K562 (cell line): ENCODE data around the gene OPRL1. TPM values are rescaled to one million over a fixed set of nuclear protein-coding genes. Genes with fewer than 3 reads are reported as not detected.

Source experiments
- ATAC-seq: fragments of 200-7000 bp; cut with Tn5 transposase; 3 replicates; pipeline ENCODE4 v1.9.1; 2020; ENCODE audit warnings: moderate library complexity
- BruUV-seq: library from RNA; stranded (reverse); fragments of 400-500 nt; replicated peaks from 2 replicates; lab custom pipeline; 2021; lab: Mats Ljungman, UMichigan
- CTCF ChIA-PET: fragments of 300-600 bp; formaldehyde crosslinking; extraction: SDS; loops from one replicate; lab custom pipeline; 2021; ENCODE audit warnings: low intra/inter-chr PET ratio; lab: Yijun Ruan, JAX
- POLR2A ChIA-PET: fragments of 300-600, 350-650 bp; sonication (Branson Sonifier 250); formaldehyde crosslinking; extraction: SDS; loops from one replicate; lab custom pipeline; 2021; ENCODE audit warnings: antibody characterized with exemption, inconsistent platforms; lab: Yijun Ruan, JAX
- DNase-seq, 4 experiments: peaks; one replicate each; pipeline versions ENCODE4 v3.0.0 to v3.0.0-alpha.2; 2011 to 2018; ENCODE audit warnings: low spot score in 3 of 4, mixed read lengths in 3 of 4; ENCODE audit errors: extremely low read depth in 1 of 4
- FAIRE-seq: peaks from 2 replicates; lab custom pipeline; 2011; peaks lifted over from hg19 to GRCh38; lab: Jason Lieb, UNC
- H2AFZ ChIP-seq: 2 replicates; pipeline ENCODE4 v1.6.0; 2011; ENCODE audit warnings: low read depth, low read length, control low read depth, inconsistent platforms
- H3K27ac ChIP-seq: fragments of 200-600 bp; 3 replicates; pipeline ENCODE4 v1.8.0; 2011; ENCODE audit warnings: low read depth, mild to moderate bottlenecking, control low read depth, inconsistent platforms, low read length, moderate library complexity, mixed read lengths; ENCODE audit errors: extremely low read depth
- H3K27me3 ChIP-seq, 2 experiments: fragments of 300-600 bp in 1 of 2; 2 replicates in 1 of 2; 3 replicates in 1 of 2; pipeline versions ENCODE4 v1.6.0 to v1.8.0; 2011; ENCODE audit warnings: inconsistent platforms in 2 of 2, low read length in 2 of 2, mild to moderate bottlenecking in 1 of 2, mixed read lengths in 1 of 2, moderate library complexity in 1 of 2; ENCODE audit not compliant: control insufficient read depth in 2 of 2, insufficient read depth in 2 of 2
- H3K36me3 ChIP-seq: fragments of 300-600 bp; 3 replicates; pipeline ENCODE4 v1.8.0; 2011; ENCODE audit warnings: mild to moderate bottlenecking, low read length, inconsistent platforms; ENCODE audit not compliant: control insufficient read depth, insufficient read depth
- H3K4me1 ChIP-seq, 2 experiments: fragments of 200-600 bp in 1 of 2; replicated peaks in 1 of 2; 2 replicates in 1 of 2; 3 replicates in 1 of 2; pipeline versions ENCODE4 v1.5.1 to v1.8.0; 2011; ENCODE audit warnings: inconsistent platforms in 2 of 2, low read length in 2 of 2, mild to moderate bottlenecking in 1 of 2, mixed read lengths in 1 of 2, moderate library complexity in 1 of 2; ENCODE audit not compliant: control insufficient read depth in 2 of 2, insufficient read depth in 2 of 2
- H3K4me2 ChIP-seq: 2 replicates; pipeline ENCODE4 v1.6.1; 2011; ENCODE audit warnings: low read length, control low read depth, inconsistent platforms, mixed read lengths; ENCODE audit not compliant: insufficient read depth
- H3K4me3 ChIP-seq: fragments of 200-600 bp; sonication (generic), shearing (Covaris generic); 2 replicates; pipeline ENCODE4 v1.5.1; 2016; ENCODE audit warnings: control low read depth, inconsistent platforms
- H3K79me2 ChIP-seq: fragments of 200-600 bp; 3 replicates; pipeline ENCODE4 v1.8.0; 2011; ENCODE audit warnings: low read length, inconsistent platforms; ENCODE audit not compliant: control insufficient read depth, insufficient read depth
- H3K9ac ChIP-seq, 2 experiments: 2 replicates each; pipeline versions ENCODE4 v1.6.0 to v1.6.1; 2011; ENCODE audit warnings: low read depth in 2 of 2, low read length in 2 of 2, control low read depth in 1 of 2, inconsistent platforms in 1 of 2, mild to moderate bottlenecking in 1 of 2, mixed read lengths in 1 of 2; ENCODE audit not compliant: insufficient read depth in 1 of 2
- H3K9me1 ChIP-seq: one replicate; pipeline ENCODE4 v1.6.0; 2011; ENCODE audit warnings: inconsistent platforms, mild to moderate bottlenecking, low read length, moderate library complexity; ENCODE audit not compliant: control insufficient read depth, insufficient read depth
- H3K9me3 ChIP-seq: replicated peaks from 2 replicates; pipeline ENCODE4 v1.5.1; 2011; ENCODE audit warnings: low read depth, low read length, inconsistent platforms; ENCODE audit not compliant: control insufficient read depth, insufficient read depth
- H4K20me1 ChIP-seq: replicated peaks from 2 replicates; pipeline ENCODE4 v1.6.1; 2011; ENCODE audit warnings: low read length, inconsistent platforms, mixed read lengths; ENCODE audit not compliant: control insufficient read depth, insufficient read depth
- ATF4 ChIP-seq: fragments of 450-650 bp; formaldehyde crosslinking; IDR thresholded peaks from 2 replicates; pipeline ENCODE4 v1.4.0; 2022; ENCODE audit warnings: mild to moderate bottlenecking, moderate library complexity
- ELF1 ChIP-seq: fragments of 200-800 bp; sonication (Bioruptor generic); IDR thresholded peaks from 2 replicates; pipeline ENCODE4 v1.6.1; 2016; ENCODE audit warnings: missing genetic modification characterization, missing compliant biosample characterization
- GABPB2 ChIP-seq: fragments of 250-450 bp; sonication (Bioruptor Pico); conservative IDR thresholded peaks from 2 replicates; pipeline ENCODE4 v1.5.1; 2021; ENCODE audit warnings: mild to moderate bottlenecking
- JUND ChIP-seq, 2 experiments: IDR thresholded peaks; 2 replicates in 1 of 2; 3 replicates in 1 of 2; pipeline ENCODE4 v1.6.1; 2011; ENCODE audit warnings: borderline replicate concordance in 2 of 2, low read depth in 2 of 2, low read length in 2 of 2, improper control_type of control experiment in 1 of 2, missing biosample characterization in 1 of 2, missing genetic modification characterization in 1 of 2, missing genetic modification reagents in 1 of 2
- KHSRP ChIP-seq: fragments of 450-650 bp; IDR thresholded peaks from 2 replicates; pipeline ENCODE4 v1.6.1; 2017
- NR2C2 ChIP-seq, 2 experiments: fragments of 200-800 bp in 1 of 2; sonication (Bioruptor generic) in 1 of 2; sonication (generic) in 1 of 2; formaldehyde crosslinking in 1 of 2; IDR thresholded peaks; 2 replicates each; pipeline versions ENCODE4 v1.6.1 to v1.8.0; 2016 to 2022; ENCODE audit warnings: mild to moderate bottlenecking in 1 of 2, missing compliant biosample characterization in 1 of 2, missing genetic modification characterization in 1 of 2, missing genetic modification reagents in 1 of 2
- SMARCC2 ChIP-seq: fragments of 450-650 bp; IDR thresholded peaks from 2 replicates; pipeline ENCODE4 v1.6.1; 2017; ENCODE audit warnings: antibody characterized with exemption, moderate library complexity, mild to moderate bottlenecking, low read depth
- STAT5B ChIP-seq: fragments of 250-450 bp; sonication (Bioruptor Pico); IDR thresholded peaks from 2 replicates; pipeline ENCODE4 v1.8.0; 2021; ENCODE audit warnings: mild to moderate bottlenecking, inconsistent platforms
- TOE1 ChIP-seq, 2 experiments: fragments of 450-650 bp in 1 of 2; sonication (generic) in 1 of 2; formaldehyde crosslinking in 1 of 2; IDR thresholded peaks; 2 replicates each; pipeline versions ENCODE4 v1.7.1 to v1.8.0; 2016 to 2022; ENCODE audit warnings: borderline replicate concordance in 2 of 2, mild to moderate bottlenecking in 2 of 2, antibody characterized with exemption in 1 of 2, inconsistent platforms in 1 of 2, low read depth in 1 of 2, missing genetic modification reagents in 1 of 2, moderate library complexity in 1 of 2
- ZNF830 ChIP-seq: fragments of 250-450 bp; sonication (Bioruptor Pico); IDR thresholded peaks from 2 replicates; pipeline ENCODE4 v1.5.0; 2021; ENCODE audit warnings: mild to moderate bottlenecking
- WGBS: fragments of 100-300 bp; shearing (Covaris generic); methylation state at CpG from one replicate; pipeline ENCODE4 v1.1.6; 2016; ENCODE audit warnings: low coverage, mixed read lengths; ENCODE audit not compliant: insufficient coverage; ENCODE audit errors: missing lambda C conversion rate; 5-methylcytosine and 5-hydroxymethylcytosine counted together
- in situ Hi-C: fragments of 300-500 bp; cut with MboI; formaldehyde crosslinking; loops from 4 replicates; pipeline ENCODE4 v1.15.0; 2018; ENCODE audit warnings: inconsistent platforms, mixed read lengths
- intact Hi-C: fragments of 100-400 bp; cut with micrococcal nuclease; formaldehyde crosslinking; loops from 2 replicates; pipeline ENCODE4 v1.14.2; 2022
- polyA plus RNA-seq, 8 experiments: library from polyadenylated mRNA; depleted of rRNA in 4 of 8; stranded (reverse) in 5 of 8; unstranded in 3 of 8; fragments of >200 nt; fragmentation: Nextera tagmentation in 2 of 8; fragmentation: Illumina TruSeq in 1 of 8; extraction: Ambion mirVana in 2 of 8; extraction: Trizol in 1 of 8; gene quantifications; 2 replicates each; pipeline versions ENCODE4 v1.2.1 to v1.2.3, GENCODE V29; 2011 to 2014; ENCODE audit warnings: inconsistent platforms in 1 of 8, missing spikeins in 1 of 8
- total RNA-seq, 7 experiments: library from RNA; depleted of rRNA in 6 of 7; stranded (reverse); fragments of >200 nt in 6 of 7; fragmentation: Illumina TruSeq in 2 of 7; extraction: Trizol in 2 of 7; gene quantifications; 2 replicates each; pipeline versions ENCODE4 v1.2.1 to v1.2.3, GENCODE V29; 2011 to 2021; ENCODE audit warnings: low replicate concordance in 1 of 7
- TF ChIP-seq, protein P1 (sequence below): fragments of 450-650 bp; IDR thresholded peaks from 2 replicates; pipeline ENCODE4 v1.6.1; 2016; ENCODE audit warnings: low read depth, mild to moderate bottlenecking, moderate library complexity

The OPRL1 gene
- total and polyA plus RNA-seq, 9 of the 15 experiments (the other 6 are each of a cell fraction or from before 2014, with no cell fraction given), result 0.06 to 0.33 (median 0.11) TPM; not detected in 2

DNA sequence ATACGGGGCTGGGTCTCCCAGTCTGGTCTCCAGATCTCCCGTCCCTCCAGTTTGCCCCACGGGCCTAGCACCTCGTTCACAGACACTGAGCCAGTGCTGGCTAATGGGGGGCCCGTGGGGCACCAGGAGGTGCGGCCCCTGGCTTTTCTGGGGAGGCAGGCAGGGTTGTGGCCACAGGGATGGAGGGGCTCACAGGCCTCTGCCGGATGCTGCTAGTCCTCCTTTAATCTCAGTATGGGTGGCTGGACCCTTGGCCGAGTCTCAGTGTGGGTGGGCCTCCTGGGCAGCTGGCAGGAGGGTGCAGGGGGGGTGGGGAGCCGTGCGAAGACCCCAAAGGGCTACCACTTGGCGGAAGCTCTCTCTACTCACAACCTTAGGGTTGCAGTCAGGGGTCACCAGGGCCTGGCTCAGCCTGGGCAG lies 28.8 kb upstream of the OPRL1 start:
- Histone ChIP-seq H3K9ac (peak overlapping the region; percentile 68 to 88; a peak in 3 of 4 replicates), H3K4me3 (no peak overlapping the region), H3K36me3 (peaks cover 12% of the 10 kb centered on the region; the same call in 1 of the 3 replicates), H2AFZ (peak overlapping the region; percentile 92), H3K4me1 (peaks cover 27 to 86% of the 10 kb centered on the region in 2 experiments), H3K9me1 (no peaks in the 10 kb centered on the region), H3K4me2 (peak overlapping the region; percentile 82; the same call in 1 of the 2 replicates), H3K79me2 (peaks cover 12% of the 10 kb centered on the region), H3K9me3 (no peaks in the 10 kb centered on the region), H4K20me1 (no peaks in the 10 kb centered on the region), H3K27ac (peak overlapping the region; percentile 85; the same call in 1 of the 3 replicates), H3K27me3 (no peaks in the 10 kb centered on the region)
- FAIRE-seq, result no peak
- BruUV-seq, result no TSS peak
- intact Hi-C loops (loop anchor here (5.0 kb wide), 1 partner anchor 74 kb away; the partner anchor contains the start of gene SAMD10), in situ Hi-C loops (no loop called here)
- CTCF ChIA-PET, result interaction anchor here (0.5 kb wide), 1 partner anchor 513 kb away, joined by 3 read pairs; no protein-coding TSS in a partner anchor
- 80% methylated on average over 11 of the region's 11 CpGs for WGBS
- POLR2A ChIA-PET, result interaction anchor here (1.3 to 2.5 kb wide), 2 partner anchors 9 to 12 kb away, joined by 4 to 14 read pairs; no protein-coding TSS in a partner anchor
- TF ChIP-seq GABPB2 (CRISPR knock-in tag), result no peak
- no peak for TF ChIP-seq JUND (IDR thresholded peaks at IDR 0.05; ENCODE audit: borderline replicate concordance, low read depth, low read length)
- TF ChIP-seq JUND (tag; IDR thresholded peaks at IDR 0.05; ENCODE audit: borderline replicate concordance, low read depth, low read length), result no peak
- no peak for TF ChIP-seq ELF1 (tag)
- TF ChIP-seq, protein P1, sequence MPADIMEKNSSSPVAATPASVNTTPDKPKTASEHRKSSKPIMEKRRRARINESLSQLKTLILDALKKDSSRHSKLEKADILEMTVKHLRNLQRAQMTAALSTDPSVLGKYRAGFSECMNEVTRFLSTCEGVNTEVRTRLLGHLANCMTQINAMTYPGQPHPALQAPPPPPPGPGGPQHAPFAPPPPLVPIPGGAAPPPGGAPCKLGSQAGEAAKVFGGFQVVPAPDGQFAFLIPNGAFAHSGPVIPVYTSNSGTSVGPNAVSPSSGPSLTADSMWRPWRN, result no peak
- TF ChIP-seq TOE1 (IDR thresholded peaks at IDR 0.05; ENCODE audit: borderline replicate concordance), result no peak
- TF ChIP-seq TOE1 (CRISPR knock-in tag; IDR thresholded peaks at IDR 0.05; ENCODE audit: borderline replicate concordance, low read depth), result no peak
- no peak for TF ChIP-seq ATF4 (CRISPR knock-in tag)
- TF ChIP-seq STAT5B, result no peak
- no peak for TF ChIP-seq NR2C2 (CRISPR knock-in tag; IDR thresholded peaks at IDR 0.05)
- TF ChIP-seq NR2C2 (tag; IDR thresholded peaks at IDR 0.05), result no peak
- no peak for TF ChIP-seq ZNF830 (CRISPR knock-in tag)
- no peak for TF ChIP-seq KHSRP
- TF ChIP-seq SMARCC2, result no peak
- no peak for ATAC-seq
- DNase-seq, result no peak
